Measurements from ENCODE around the gene ABCC11. TPM values are rescaled to one million over a fixed set of nuclear protein-coding genes. Genes with fewer than 3 reads are reported as not detected.

The ABCC11 gene
- total RNA-seq, 1 donor, result 0.52 TPM

DNA sequence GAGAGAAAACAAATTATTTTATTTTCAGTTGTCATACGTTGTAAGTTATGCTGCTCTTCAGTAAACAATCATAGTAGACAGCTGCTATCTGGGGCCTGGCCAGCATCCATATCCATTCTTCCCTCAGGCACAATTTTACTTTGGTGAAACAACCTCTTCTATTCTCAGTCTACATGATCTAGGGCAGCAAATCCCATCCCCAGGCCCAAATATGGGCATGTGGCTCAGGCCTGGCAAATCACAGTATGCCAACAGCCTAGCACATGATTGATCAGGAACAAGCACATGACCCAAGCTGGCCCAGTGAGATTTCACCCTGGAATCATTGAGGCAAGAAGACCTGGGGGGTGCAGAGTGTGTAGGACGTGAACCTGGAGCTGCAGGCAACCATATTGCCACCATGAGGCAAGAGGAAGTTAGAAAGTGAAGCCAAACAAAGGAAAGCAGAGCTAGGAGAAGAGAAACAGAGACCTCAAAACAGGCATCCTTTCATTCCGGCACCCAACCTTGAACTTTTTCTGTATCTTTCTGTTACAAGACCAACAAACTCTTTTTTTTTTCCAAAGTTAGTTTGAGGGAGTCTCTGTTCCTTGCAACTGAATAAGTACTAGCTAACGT, 81.3 kb downstream of the ABCC11 start:
- H3K27me3 ChIP-seq (ENCODE audit: insufficient read depth, low read length), result no peaks in the 10 kb centered on the region
- H3K9me3 ChIP-seq (ENCODE audit: low read depth, low read length), result no peaks in the 10 kb centered on the region
- H3K4me1 ChIP-seq (ENCODE audit: insufficient read depth, low read length), result peaks cover 24% of the 10 kb centered on the region
- no peak overlapping the region for H3K4me3 ChIP-seq (ENCODE audit: low read length)

DNA sequence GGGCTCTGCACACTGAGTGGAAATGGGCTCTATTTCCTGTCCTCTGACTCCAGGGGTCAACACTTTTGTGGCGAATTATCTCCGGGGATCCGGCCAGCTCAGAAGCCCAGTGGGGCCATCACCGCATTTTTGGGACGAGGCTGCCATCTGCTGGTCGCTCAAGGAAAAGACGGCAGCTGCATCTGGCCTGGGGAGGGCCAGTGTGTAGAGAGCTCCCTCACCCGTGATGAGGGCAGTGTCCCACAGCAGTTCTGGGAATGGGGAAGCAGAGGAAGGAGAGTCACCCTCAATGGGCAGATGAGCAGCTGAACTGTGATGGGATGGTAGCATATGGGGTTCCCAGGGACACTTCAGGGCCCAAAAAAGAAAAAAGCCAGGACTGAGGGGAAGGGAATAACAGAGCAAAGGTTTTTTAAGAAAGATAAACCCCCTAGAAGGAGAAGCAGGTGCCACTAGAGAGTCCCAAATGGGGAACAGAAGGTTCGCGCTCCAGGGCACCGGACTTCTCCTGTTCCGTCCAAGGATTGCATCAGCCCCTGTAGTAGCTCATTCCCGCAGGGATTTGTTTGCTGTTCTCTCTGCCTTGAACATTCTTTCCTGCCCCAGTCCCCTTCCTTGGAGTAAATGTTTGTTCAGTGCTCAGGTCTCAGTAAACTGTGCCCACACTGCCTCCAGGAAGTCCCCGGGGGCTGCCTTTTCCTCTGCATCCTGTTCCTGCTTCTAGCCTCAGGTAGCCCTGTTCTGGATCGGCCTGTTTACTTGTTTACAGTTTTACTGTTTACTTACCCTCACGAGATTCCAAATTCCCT, 82.2 kb downstream of the ABCC11 start:
- Histone ChIP-seq H3K27me3 (ENCODE audit: insufficient read depth, low read length) (no peaks in the 10 kb centered on the region), H3K9me3 (ENCODE audit: low read depth, low read length) (no peaks in the 10 kb centered on the region), H3K4me3 (ENCODE audit: low read length) (no peak overlapping the region), H3K4me1 (ENCODE audit: insufficient read depth, low read length) (peaks cover 24% of the 10 kb centered on the region)

DNA sequence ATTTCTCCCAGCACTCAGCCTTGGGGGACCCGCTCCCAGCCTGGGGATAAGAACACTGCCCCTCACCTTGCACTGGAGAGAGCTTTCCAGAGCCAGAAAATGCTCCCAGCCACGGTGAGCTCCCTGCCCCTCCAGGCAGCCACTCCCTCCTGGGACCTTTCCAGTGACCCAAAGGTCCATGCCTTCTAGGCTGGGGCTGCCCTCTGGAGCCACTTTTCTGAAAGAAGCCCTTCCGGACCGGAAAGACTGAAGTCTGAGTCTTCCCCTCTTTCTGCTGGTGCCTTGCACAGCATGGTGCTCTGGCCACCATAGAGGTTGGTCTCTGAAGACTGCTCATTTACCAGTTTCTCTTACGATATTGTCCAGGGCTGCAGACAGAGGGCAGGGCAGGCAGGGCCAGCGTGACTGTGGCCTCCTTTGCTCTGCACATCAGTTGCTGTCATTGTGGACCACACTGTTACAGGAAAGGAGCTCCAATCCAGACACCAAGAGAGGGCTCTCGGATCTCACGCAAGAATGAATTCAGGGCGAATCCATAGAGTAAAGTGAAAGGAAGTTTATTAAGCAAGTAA, 84.4 kb downstream of the ABCC11 start:
- Histone ChIP-seq H3K4me3 (ENCODE audit: low read length) (no peak overlapping the region), H3K9me3 (ENCODE audit: low read depth, low read length) (no peaks in the 10 kb centered on the region), H3K27me3 (ENCODE audit: insufficient read depth, low read length) (no peaks in the 10 kb centered on the region), H3K4me1 (ENCODE audit: insufficient read depth, low read length) (peaks cover 17% of the 10 kb centered on the region)

DNA sequence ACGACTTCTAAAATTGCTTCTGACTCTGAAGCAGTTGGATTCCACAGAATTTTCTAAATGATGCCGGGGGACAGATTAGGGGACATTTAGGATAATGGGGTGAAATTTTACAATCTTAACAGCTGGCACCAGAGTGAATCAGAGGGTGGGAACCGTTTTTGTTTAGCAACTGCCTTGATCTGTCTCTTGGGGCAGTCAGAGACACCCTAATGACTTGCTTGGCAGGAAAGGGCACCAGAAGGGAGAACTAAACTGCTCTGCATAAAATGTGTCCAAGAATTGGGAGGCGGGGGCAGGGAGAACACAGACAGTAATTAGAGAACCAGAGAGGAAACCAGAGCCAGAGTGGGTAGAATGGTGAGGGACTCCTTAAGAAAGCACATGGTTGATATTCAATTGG, 85.4 kb downstream of the ABCC11 start:
- Histone ChIP-seq H3K27me3 (ENCODE audit: insufficient read depth, low read length) (no peaks in the 10 kb centered on the region), H3K9me3 (ENCODE audit: low read depth, low read length) (no peaks in the 10 kb centered on the region), H3K4me1 (ENCODE audit: insufficient read depth, low read length) (peaks cover 9% of the 10 kb centered on the region), H3K4me3 (ENCODE audit: low read length) (no peak overlapping the region)

DNA sequence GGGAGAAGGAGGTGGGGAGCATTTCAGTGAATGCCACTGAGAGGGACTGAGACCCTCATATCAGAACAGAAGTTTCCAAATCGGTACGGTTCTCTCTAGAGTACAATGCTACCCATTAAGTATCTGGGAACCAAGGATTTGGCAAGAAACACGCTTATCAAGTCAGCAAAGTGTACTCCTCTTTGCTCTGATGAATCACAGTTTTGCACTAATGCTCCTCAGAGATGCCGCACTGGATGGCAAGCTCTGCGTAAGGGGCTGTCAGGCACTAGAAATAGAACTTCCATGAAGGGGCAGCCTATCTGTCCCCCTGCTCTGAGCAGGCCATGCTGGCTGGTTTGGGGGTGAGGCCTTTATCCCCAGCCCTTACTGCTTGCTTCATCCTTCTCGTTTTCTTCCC, 86.8 kb downstream of the ABCC11 start:
- Histone ChIP-seq H3K27me3 (ENCODE audit: insufficient read depth, low read length) (no peaks in the 10 kb centered on the region), H3K4me1 (ENCODE audit: insufficient read depth, low read length) (peaks cover 9% of the 10 kb centered on the region), H3K9me3 (ENCODE audit: low read depth, low read length) (no peaks in the 10 kb centered on the region), H3K4me3 (ENCODE audit: low read length) (no peak overlapping the region)

DNA sequence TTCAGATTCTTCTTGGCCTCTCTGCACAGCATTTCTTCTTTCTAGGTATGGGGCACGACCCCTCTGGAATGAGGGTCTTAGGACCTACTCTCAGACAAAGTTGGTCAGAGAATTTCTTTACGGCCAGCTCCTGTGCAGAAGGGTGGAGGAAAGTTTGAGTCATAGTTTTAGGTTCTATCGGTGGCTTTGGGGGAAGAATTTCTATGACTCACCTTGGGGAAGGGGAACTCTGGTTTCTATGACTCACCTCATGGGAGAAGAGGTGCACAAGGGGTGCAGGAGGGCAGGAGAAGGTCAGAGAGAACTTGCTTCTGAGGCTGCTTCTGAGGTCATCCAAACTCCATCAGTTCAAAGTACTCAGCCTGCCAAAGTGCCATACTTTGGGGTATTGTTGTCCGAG, 89.0 kb downstream of the ABCC11 start:
- no peaks in the 10 kb centered on the region for H3K4me1 ChIP-seq (ENCODE audit: insufficient read depth, low read length)
- H3K4me3 ChIP-seq (ENCODE audit: low read length), result no peak overlapping the region
- H3K27me3 ChIP-seq (ENCODE audit: insufficient read depth, low read length), result no peaks in the 10 kb centered on the region
- H3K9me3 ChIP-seq (ENCODE audit: low read depth, low read length), result no peaks in the 10 kb centered on the region

DNA sequence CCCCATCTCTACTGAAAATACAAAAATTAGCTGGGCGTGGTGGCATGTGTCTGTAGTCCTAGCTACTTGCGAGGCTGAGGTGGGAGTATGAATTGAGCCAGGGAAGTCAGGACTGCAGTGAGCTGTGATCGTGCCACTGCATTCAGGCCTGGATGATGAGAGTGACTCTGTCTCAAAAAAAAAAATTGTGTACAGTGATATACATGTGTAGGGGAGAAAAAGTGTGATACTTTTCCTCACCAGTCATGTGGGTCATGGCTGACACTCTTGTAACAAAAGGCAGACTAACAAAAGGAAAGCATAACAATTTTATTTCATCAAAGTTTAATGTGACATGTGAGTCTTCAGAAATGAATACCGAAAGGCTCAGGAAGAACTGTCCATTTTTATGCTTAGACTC, 89.5 kb downstream of the ABCC11 start:
- no peak overlapping the region for H3K4me3 ChIP-seq (ENCODE audit: low read length)
- no peaks in the 10 kb centered on the region for H3K27me3 ChIP-seq (ENCODE audit: insufficient read depth, low read length)
- no peaks in the 10 kb centered on the region for H3K9me3 ChIP-seq (ENCODE audit: low read depth, low read length)
- H3K4me1 ChIP-seq (ENCODE audit: insufficient read depth, low read length), result no peaks in the 10 kb centered on the region

DNA sequence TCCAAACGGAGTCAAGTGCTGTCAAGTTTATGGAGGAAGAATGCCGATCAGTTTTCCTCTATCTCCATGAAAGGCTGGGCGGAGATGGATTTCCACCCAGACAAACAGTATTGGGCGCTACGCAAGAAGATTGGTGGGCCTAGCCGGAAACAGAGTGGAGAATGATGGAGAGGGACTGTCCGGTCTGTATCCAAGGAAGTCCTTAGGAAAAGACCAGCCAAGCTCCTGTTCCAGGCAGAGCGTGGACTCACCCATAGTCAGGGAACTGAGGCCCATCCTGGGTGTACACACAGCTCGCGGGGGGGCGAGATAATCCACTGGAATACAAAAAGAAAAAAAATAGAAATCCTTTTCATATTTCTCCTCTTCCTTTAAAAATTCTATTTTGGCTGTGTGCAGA, 90.0 kb downstream of the ABCC11 start:
- no peaks in the 10 kb centered on the region for H3K27me3 ChIP-seq (ENCODE audit: insufficient read depth, low read length)
- H3K4me3 ChIP-seq (ENCODE audit: low read length), result no peak overlapping the region
- H3K4me1 ChIP-seq (ENCODE audit: insufficient read depth, low read length), result no peaks in the 10 kb centered on the region
- no peaks in the 10 kb centered on the region for H3K9me3 ChIP-seq (ENCODE audit: low read depth, low read length)

DNA sequence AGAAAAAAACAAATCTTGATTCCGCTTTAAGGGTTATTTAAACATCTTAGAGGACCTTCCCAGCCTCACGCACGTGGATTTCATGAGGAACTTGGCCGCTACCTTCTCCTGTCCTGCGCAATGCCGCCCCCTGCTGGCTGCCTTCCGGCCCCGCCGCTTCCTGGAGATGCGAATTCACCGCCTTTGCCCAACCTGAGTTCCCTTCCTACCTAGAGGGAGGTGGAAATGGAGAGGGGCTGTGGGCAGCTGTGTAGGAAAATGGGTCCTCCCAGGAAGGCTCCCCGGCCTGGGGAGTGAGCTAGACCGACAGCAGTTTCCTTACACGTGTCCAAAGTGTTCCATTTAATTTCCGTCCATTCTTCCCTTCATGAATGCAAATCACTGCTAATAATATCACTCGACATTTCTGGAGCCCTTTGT, 90.5 kb downstream of the ABCC11 start:
- H3K27me3 ChIP-seq (ENCODE audit: insufficient read depth, low read length), result no peaks in the 10 kb centered on the region
- H3K9me3 ChIP-seq (ENCODE audit: low read depth, low read length), result no peaks in the 10 kb centered on the region
- no peaks in the 10 kb centered on the region for H3K4me1 ChIP-seq (ENCODE audit: insufficient read depth, low read length)
- no peak overlapping the region for H3K4me3 ChIP-seq (ENCODE audit: low read length)

DNA sequence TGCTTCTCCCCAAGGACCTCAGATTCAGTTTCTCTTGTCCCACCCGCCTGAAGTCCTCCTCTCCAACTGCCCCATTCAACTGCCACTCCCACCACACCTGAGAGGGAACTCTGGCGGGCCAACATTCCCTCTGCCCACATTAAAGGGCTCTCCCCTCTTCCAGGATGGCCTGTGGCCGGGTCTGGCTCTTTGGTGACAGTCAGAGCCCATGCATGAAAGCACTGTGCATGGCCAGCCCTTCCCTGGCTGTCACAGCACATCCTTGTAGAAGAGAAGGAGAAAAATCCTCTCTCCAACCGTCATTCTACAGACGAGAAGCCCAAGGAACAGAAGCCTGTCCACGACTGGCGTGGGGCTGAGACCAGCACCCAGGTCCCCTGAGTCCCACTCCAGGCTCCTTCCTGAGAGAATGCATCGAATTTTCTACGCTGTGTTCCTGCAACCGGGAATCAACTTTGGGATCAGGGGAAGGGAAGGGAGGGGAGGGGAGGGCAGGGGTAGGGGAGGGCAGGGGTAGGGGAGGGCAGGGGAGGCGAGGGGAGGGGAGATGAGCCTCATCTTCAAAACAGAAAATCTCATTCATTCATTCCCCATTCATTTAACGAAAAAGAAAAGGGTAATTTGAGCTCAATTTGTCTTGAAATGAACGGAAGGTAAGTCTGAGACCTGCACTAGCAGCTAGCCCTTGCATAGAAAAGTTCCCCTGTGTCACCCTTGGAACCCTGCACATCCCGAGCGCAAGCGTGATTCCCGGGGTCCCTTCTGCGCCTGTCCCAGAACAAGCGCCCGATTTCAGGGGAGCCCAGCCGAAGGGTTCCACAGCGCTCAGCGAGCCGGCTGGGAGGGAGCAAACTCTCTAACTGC, 91.2 kb downstream of the ABCC11 start, which contains the start of gene ABCC12:
Gene ABCC12, minus strand, starts transcription at position 68 of the 864 bp plus-strand sequence. CDS start 9,569 bp downstream, outside the sequence.
- H3K4me1 ChIP-seq (ENCODE audit: insufficient read depth, low read length), result no peaks in the 10 kb centered on the region
- no peaks in the 10 kb centered on the region for H3K9me3 ChIP-seq (ENCODE audit: low read depth, low read length)
- peaks cover under 1% of the 10 kb centered on the region for H3K27me3 ChIP-seq (ENCODE audit: insufficient read depth, low read length)
- H3K4me3 ChIP-seq (ENCODE audit: low read length), result no peak within 1 kb of the TSS

DNA sequence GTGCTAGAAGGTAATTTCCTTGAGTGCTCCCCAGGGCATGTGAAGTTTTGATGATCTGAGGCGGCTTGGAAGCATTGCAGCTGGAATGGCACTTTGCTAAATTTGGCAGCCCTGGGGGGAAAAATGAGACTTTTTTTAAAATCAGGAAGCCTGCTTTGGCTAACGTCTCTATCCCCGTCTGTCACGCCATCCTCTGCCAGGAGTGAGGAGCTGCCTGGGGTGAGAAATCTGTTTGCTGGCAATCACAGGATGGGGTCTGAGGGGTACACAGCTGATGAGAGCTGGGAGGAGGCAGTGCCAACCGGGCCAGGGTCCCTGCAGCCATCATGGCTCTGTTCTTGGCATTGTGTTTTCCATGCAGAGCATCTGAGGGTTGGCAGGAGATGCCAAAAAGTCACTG, 93.6 kb downstream of the ABCC11 start:
- Histone ChIP-seq H3K4me1 (ENCODE audit: insufficient read depth, low read length) (no peaks in the 10 kb centered on the region), H3K27me3 (ENCODE audit: insufficient read depth, low read length) (peaks cover 3% of the 10 kb centered on the region), H3K4me3 (ENCODE audit: low read length) (no peak overlapping the region), H3K9me3 (ENCODE audit: low read depth, low read length) (peaks cover 8% of the 10 kb centered on the region)

DNA sequence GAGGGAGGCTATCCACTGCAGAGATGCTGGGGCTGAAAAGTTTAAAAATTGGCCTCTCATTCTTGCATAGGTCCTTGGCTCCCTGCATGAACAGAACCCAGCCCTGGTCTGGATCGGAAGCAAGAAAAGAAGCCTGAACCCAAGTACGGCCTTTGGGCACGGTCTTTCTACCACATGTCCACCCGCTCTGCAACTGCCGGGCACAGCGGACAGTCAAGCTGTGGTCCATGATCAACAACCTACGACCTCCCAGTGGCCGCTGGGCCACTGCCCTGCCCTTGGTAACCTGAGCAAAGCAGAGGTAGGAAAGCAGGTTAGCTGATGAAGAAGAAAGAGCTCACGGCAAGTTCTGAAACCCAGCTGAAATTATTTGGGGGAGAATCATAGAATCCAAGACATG, 95.1 kb downstream of the ABCC11 start:
- no peaks in the 10 kb centered on the region for H3K4me1 ChIP-seq (ENCODE audit: insufficient read depth, low read length)
- peaks cover 10% of the 10 kb centered on the region for H3K9me3 ChIP-seq (ENCODE audit: low read depth, low read length)
- peaks cover 3% of the 10 kb centered on the region for H3K27me3 ChIP-seq (ENCODE audit: insufficient read depth, low read length)
- H3K4me3 ChIP-seq (ENCODE audit: low read length), result no peak overlapping the region

DNA sequence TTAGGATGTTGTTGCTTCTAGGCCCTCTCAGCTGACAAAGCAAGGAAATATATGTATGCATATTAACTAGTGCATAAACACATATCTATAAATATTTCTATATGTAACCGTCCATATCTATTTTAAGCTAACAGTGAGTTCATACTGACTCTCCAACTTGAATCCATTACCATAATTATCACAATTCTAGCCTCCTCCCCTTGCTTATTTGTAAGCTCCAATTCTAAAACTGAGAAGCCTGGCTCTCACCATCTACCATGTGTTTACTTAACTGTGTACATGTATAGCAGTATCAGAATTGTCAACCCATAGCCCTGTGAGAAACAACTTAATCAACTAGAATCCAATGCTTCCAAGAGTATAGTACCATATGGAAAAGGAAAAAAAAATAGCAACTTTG, 96.6 kb downstream of the ABCC11 start:
- no peak overlapping the region for H3K4me3 ChIP-seq (ENCODE audit: low read length)
- peaks cover 10% of the 10 kb centered on the region for H3K9me3 ChIP-seq (ENCODE audit: low read depth, low read length)
- H3K4me1 ChIP-seq (ENCODE audit: insufficient read depth, low read length), result no peaks in the 10 kb centered on the region
- H3K27me3 ChIP-seq (ENCODE audit: insufficient read depth, low read length), result peaks cover 3% of the 10 kb centered on the region

DNA sequence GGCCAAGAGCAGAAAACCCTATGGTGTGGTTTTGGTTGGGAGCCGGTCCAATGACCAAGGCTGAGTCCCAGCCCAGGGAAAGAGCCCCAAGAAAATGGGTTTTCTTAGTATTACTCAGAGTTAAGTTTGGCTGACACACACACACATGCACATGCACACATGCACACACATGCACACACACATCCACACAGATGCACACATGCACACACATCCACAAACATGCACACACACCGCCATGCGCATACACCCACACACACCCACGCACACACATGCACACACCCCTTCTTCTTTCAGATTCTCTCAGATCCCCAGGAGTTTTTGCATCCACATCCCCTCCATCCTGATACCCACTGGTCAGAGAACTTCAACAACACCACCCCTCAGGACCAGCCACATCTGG, 100.6 kb downstream of the ABCC11 start:
- peaks cover 10% of the 10 kb centered on the region for H3K9me3 ChIP-seq (ENCODE audit: low read depth, low read length)
- H3K27me3 ChIP-seq (ENCODE audit: insufficient read depth, low read length), result peaks cover 3% of the 10 kb centered on the region
- H3K4me1 ChIP-seq (ENCODE audit: insufficient read depth, low read length), result no peaks in the 10 kb centered on the region
- no peak overlapping the region for H3K4me3 ChIP-seq (ENCODE audit: low read length)

DNA sequence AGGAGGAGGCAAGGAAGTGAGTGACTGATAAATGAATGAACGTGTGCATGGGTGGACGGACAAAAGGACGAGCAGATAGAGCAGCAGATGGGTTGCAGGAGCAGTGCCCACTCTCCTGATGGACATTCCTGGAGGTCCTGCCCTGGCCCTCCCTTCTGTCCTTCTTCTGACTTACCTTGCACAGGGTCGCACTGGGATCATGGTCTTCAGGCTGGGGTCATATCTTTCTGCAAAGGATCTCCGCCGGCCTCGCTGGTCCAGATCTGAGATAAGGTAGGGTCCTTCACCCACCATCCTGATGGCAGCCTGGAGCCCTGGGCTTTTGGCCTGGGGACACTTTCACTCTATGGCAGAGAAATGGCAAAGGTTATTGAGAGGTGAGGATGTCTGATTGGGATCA, 101.2 kb downstream of the ABCC11 start:
- Histone ChIP-seq H3K9me3 (ENCODE audit: low read depth, low read length) (peaks cover 10% of the 10 kb centered on the region), H3K27me3 (ENCODE audit: insufficient read depth, low read length) (peaks cover 2% of the 10 kb centered on the region), H3K4me3 (ENCODE audit: low read length) (no peak overlapping the region), H3K4me1 (ENCODE audit: insufficient read depth, low read length) (no peaks in the 10 kb centered on the region)

All from mononuclear cell (primary cell).